Prostate gland (tissue), 2 donors: ENCODE measurements around the gene CYB5A.

Source experiments
- CTCF ChIP-seq, 4 experiments: fragments of 200-600 bp in 2 of 4; fragments of 450-650 bp in 2 of 4; sonication (generic) in 2 of 4; IDR thresholded peaks; 1 replicate in 3 of 4; 2 replicates in 1 of 4; pipeline ENCODE4 v1.5.1; 2016 to 2019; ENCODE audit warnings: antibody characterized with exemption in 4 of 4, mild to moderate bottlenecking in 2 of 4, moderate library complexity in 2 of 4
- POLR2AphosphoS5 ChIP-seq: sonication (generic); formaldehyde crosslinking; IDR thresholded peaks from one replicate; pipeline ENCODE4 v1.6.1; 2017; ENCODE audit warnings: antibody characterized with exemption

GRCh38 chr18:74281980-74282754 lies 9.6 kb downstream of the CYB5A start:
- TF ChIP-seq CTCF (IDR thresholded peaks at IDR 0.05), result no peak
- no peak for TF ChIP-seq POLR2AphosphoS5
